GM21390 (cell line): ENCODE results near the gene NACAD.
"Not testable (repeated sequence)": the region's sequence is repeated elsewhere in the genome, so short reads cannot be mapped to it uniquely, and the experiment has no call there.

Experiments used
- ATAC-seq: cut with Tn5 transposase; IDR thresholded peaks from one replicate; pipeline ENCODE4 v1.9.1; 2021; ENCODE audit not compliant: unreplicated experiment

Gene NACAD

DNA sequence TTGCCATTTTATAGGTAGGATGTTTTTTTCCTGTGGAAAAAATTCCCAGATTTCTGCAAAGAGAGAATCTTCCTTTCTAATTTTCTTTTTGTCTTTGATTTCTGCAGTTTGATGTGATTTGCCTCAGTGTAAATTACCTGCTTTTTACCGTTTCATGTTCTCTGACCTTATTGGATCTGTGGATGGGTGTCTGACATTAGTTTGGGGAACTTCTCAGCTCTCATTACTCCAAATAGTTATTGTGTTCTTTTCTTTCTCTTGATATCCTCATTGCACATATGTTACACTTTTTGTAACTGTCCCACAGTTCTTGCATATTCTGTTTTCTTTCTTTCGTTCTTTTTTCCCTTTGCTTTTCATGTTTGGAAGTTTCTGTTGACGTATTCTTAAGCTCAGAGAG lies 28.5 kb downstream of the NACAD start:
- ATAC-seq, result no peak

DNA sequence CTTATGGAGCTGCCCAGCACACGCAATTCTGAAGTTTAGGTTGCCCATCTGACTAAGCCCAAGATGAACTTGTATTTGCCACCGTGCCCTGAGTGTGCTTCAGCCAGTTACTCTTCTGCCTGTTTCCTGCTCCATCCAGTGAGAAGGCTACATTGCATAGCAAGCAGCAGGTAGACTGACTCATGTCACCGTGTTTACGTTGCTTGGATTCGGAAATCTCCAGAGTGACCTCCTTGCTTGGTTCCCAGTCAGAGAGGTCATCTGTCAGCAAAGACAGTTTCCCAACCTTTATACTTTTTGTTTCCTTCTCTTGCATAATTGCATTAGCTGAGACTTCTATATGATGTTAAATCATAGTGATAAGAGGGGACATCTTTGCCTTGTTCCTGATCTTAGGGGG lies 30.9 kb downstream of the NACAD start:
- ATAC-seq, result no peak

DNA sequence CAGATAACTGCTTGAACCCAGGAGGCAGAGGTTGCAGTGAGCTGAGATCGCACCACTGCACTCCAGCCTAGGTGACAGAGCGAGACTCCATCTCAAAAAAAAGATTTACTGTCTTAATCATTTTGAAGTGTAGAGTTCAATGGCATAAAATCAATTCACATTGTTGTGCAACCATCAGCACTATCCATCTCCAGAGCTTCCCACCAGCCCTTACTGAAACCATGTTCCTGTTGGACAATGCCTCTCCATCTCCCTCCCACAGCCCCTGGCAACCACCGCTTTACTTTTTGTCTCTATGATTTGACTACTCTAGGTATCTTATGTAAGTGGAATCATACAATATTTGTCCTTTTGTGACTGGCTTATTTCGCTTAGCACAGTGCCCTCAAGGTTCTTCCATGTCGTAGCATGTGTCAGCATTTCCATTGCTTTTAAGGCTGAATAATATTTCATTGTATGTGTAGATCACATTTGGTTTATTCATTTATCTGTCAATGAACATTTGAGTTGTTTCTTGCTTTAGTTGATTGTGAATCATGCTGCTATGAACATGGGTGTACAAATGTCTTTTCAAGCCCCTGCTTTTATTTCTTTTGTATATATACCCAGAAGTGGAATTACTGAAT lies 33.1 kb downstream of the NACAD start:
- ATAC-seq, result no peak

- ATAC-seq, result no peak
Measured at GRCh38 chr7:45055016-45055415, 33.8 kb downstream of the NACAD start.

DNA sequence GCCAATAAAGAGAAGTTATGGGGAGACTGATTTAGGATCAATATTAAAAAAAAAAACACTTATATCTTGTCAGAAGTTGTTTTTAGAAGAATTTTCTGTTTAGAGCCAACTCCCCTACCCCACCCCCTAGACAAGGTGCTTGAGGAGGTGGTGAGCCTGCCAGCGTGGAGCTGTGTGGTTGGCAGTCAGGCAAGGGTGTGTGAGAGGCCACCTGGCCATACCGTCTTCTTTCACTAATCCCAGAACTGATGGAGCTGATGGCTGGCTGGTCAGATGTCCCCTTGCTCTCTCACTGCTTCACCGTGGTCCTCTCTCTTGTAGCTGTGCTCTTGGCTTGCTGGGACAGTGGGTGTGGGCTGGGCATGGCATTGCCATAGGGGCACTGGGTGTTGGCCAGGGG lies 34.3 kb downstream of the NACAD start:
- no peak for ATAC-seq

GRCh38 chr7:45053941-45054340 lies 34.8 kb downstream of the NACAD start:
- ATAC-seq, result no peak

DNA sequence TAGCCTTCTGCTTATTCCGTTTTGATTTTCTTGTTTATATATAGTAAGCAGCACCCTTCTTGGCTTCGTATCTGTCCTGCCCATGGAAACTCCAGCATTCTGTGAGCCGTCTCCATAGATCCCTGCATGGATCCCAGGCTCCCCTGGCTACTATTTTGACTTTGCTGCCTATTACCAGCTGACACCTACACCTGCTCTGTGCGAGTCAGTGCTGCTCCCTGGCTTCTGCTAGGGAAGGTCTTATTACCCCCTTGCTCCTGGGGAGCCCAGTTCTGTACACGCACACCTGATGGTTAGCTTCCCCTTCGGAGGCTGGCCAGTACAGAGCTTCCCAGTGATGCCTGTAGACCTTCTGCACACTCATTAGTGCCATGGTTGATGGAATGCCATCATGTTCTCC lies 35.4 kb downstream of the NACAD start:
- ATAC-seq, result no peak

DNA sequence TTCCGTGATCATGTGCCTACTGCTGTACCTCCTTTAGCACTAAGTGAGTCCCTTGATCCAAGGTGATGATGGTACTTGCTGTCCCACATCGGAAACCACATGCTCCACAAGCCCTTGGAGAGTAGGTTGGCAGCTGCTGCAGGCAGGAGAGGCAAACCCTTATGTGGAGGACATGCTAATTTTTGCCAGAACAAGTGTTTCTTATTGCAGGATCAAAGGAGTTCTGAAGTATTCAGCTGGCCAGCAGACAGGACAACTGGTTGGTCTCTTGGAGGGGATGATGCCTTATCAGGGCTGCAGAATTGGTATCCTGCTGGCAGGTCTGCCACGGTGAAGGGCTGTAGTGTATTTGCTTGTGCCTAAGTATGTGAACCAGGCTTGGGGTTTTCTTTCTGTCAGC lies 36.8 kb downstream of the NACAD start:
- ATAC-seq, result no peak

- no peak for ATAC-seq
Measured at GRCh38 chr7:45050198-45050597, 38.6 kb downstream of the NACAD start.

GRCh38 chr7:45048748-45049147 lies 40.0 kb downstream of the NACAD start:
- no peak for ATAC-seq

DNA sequence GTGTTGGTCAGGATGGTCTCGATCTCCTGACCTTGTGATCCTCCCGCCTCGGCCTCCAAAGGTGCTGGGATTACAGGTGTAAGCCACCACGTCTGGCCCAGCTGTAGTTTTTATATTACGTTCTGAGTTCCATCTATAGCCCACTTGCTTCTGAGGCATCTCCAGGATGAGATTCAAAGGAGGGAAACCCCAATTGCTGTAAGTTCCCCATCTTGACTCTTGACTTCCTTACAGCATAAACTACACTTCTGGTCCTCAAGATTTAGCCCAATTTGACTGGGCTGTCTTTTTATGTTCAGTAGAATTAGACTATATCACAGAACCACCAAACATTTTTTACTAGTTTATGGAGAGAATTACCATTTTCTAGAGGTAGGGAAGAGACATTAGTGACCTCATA lies 44.4 kb downstream of the NACAD start:
- ATAC-seq, result no peak

DNA sequence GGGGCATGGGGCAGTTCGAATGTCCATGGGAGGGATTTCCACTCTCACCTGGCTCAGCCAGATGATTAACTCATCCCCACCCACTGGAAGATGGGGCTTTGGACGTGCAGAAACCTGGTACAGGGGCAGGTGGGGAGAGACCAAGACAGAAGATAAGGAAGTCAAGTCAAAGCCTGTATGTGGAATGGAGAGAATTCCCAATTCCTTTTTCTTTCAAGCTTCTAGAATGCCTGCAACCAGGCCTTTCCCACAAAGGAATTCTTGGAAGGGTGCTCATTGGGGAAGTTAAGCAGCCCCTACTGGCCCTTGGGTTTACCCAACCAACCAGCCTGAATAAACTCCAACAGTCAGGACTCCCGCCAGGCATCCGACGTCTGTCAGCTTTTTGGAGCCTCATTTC lies 49.7 kb downstream of the NACAD start:
- no peak for ATAC-seq

- ATAC-seq, result no peak
Measured at GRCh38 chr7:45037876-45038275, 50.9 kb downstream of the NACAD start.

DNA sequence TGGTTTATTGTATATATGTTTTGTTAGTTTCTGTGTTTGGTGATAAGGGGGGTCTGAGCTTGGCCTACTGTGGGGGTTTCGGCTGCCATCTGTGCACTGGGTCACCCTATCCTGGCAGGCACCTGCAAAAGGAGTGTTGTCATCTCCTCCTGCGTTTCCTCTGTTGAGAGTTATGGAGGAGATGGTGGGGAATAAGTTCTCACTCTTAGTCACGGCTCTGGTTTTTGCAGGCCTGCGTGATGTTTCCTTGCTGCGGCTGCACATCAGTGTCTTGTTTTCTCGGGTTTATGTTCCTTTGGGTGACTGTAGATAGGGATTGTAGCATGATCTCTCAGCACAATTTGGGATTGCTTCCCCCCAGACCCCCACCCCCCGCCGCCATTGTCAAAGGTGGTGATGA lies 52.0 kb downstream of the NACAD start:
- ATAC-seq, result no peak

DNA sequence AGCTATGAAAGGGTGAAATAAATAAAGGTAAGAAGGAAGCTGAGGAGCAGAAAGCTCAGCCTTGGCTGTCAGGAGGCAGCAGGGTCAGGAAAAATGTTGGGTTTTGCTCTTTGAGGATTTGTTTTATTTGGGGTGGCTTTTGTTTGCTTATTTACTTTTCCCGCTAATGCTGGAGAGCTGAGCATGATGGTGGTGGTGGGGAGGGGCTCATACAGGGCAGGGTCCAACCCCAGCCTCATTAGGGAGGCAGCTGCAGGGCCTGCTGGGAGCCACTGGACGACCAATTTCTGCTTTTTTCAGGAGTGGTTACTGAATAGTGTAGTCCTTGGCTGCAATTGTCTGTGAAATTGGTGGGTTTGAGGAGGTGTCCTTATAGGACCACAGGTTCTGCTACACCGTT lies 52.5 kb downstream of the NACAD start:
- no peak for ATAC-seq

DNA sequence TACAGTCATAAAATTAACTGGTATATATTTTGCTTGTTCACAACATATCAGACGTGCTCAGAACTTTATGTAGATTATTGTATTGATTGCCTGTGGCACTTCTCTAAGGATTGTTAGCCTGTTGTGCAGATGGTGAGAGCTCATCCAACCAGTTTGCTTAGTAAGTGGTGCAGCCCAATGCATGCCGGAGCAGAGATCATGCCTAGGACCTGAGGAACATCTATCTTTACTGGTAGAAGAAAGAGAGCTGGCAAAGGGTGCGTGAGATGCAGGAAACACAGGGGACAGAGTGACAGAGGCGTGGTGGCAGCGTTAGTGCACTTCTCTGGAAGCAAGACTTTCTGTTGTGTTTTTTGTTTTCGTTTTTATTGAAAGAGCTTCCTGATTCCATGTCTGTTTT lies 52.9 kb downstream of the NACAD start:
- ATAC-seq, result no peak

- no peak for ATAC-seq
Measured at GRCh38 chr7:45035371-45035770, 53.4 kb downstream of the NACAD start.

GRCh38 chr7:45034710-45035109 lies 54.1 kb downstream of the NACAD start:
- ATAC-seq, result not testable (repeated sequence)

DNA sequence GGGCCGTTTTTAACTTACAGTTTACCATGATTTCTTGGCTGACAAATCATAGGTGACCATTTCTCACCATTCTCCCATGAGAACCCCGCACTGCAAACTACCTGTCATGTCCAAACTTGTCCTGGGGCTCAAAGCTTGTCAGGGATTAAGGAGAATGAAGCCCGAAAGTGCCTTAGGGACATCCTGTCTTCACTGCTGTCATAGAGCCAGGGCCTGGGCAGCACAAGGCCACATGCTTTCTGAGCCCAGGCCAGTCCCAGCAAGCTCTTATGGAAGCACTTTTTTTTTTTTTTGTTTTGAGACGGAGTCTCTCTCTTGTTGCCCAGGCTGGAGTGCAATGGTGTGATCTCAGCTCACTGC lies 54.9 kb downstream of the NACAD start:
- ATAC-seq, result no peak

DNA sequence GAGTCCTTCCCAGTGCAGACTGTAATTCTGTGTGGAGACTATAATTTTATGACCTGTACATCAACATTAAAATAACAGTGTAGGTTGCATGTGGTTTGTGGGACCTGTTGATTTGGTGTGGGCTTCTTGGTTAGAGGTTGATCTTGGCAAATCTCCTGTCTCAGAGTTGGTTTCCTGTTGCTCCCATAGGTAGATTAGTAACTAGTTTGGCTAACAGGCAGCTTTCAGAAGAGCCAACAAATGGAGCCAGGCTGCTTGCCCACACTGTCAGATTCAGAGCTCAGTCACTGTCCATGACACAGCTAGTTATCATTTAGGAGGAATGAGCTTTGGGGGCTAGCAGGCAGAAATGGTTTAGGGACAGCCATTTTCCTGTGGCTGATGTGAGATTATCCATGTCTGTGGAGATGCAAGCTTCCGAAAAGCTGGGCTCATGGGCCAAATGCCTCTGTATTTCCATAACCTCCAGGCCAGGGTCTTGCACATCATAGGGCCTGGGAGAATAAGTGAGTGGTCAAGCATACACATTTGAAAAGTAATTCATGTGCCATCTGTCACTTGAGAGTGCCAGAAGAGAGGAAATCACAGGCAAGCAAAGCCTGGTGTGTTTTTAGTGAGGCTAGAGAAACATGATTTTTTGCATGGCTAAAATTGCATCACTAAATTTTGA lies 55.4 kb downstream of the NACAD start:
- ATAC-seq, result no peak

- ATAC-seq, result no peak
Measured at GRCh38 chr7:45032421-45032820, 56.3 kb downstream of the NACAD start.

- ATAC-seq, result no peak
Measured at GRCh38 chr7:45031829-45032228, 56.9 kb downstream of the NACAD start.
